ENCODE measurements around the gene KLHDC4. TPM values are rescaled to one million over a fixed set of nuclear protein-coding genes. Genes with fewer than 3 reads are reported as not detected.
A peak's percentile ranks its signal among the peaks of the same experiment; 100 is the strongest.

The KLHDC4 gene
- total and polyA plus RNA-seq, 9 of the 15 experiments (the other 6 are each of a cell fraction or from before 2014, with no cell fraction given) = 1.3 to 68.1 (median 32.8) TPM

GRCh38 chr16:87765776-87766484 is at the start of gene KLHDC4 (continued):
- TF ChIP-seq CHD7 (IDR thresholded peaks at IDR 0.05; ENCODE audit: low read depth, low read length) = no peak
- peak; percentile 83; the same call in 1 of the 2 replicates for TF ChIP-seq BRD4 (IDR thresholded peaks at IDR 0.05)
- no peak for TF ChIP-seq USF1 (CRISPR knock-in tag; IDR thresholded peaks at IDR 0.05)
- TF ChIP-seq BRF1 (IDR thresholded peaks at IDR 0.05; ENCODE audit: borderline replicate concordance, extremely low read depth, insufficient read length) = no peak
- TF ChIP-seq TCF3 (CRISPR knock-in tag; IDR thresholded peaks at IDR 0.05) = no peak
- TF ChIP-seq ZNF583 (CRISPR knock-in tag; IDR thresholded peaks at IDR 0.05) = no peak; the same call in 1 of the 2 replicates
- no peak for TF ChIP-seq DNMT1 (IDR thresholded peaks at IDR 0.05)
- no peak for TF ChIP-seq CTCFL (IDR thresholded peaks at IDR 0.05; ENCODE audit: borderline replicate concordance, insufficient read depth, low read depth, low read length, poor library complexity, severe bottlenecking)
- no peak for TF ChIP-seq FOXA1 (IDR thresholded peaks at IDR 0.05; ENCODE audit: borderline replicate concordance)
- TF ChIP-seq PHF8 (IDR thresholded peaks at IDR 0.05; ENCODE audit: borderline replicate concordance, low read length) = peak; percentile 95
- TF ChIP-seq ZSCAN32 (CRISPR knock-in tag; IDR thresholded peaks at IDR 0.05) = no peak
- TF ChIP-seq ZNF124 (CRISPR knock-in tag; IDR thresholded peaks at IDR 0.05) = no peak
- no peak for TF ChIP-seq KLF13 (tag; IDR thresholded peaks at IDR 0.05; ENCODE audit: borderline replicate concordance, low read depth)
